Measurements from ENCODE around the gene RDM1.

- TF ChIP-seq EZH2 (IDR thresholded peaks at IDR 0.05; ENCODE audit: borderline replicate concordance, low read length): no peak
- no peak for TF ChIP-seq CTCF (IDR thresholded peaks at IDR 0.05; ENCODE audit: low read length)
These were observed 17.0 kb downstream of the RDM1 start for GRCh38 chr17:35913609-35914008.

Data from OCI-LY1 (cell line).